Measurements from ENCODE around the gene KIF5B.
A peak's percentile ranks its signal among the peaks of the same experiment; 100 is the strongest.
"Not testable (repeated sequence)": the region's sequence is repeated elsewhere in the genome, so short reads cannot be mapped to it uniquely, and the experiment has no call there.

KIF5B gene

GRCh38 chr10:32056136-32057035, at the start of gene KIF5B:
Gene KIF5B, minus strand, starts transcription at chr10:32056425. Its CDS starts 452 bp downstream, at chr10:32055973.
- peak; percentile 64 to 76 for DNase-seq (ENCODE audit: low read depth in 2 of 2)

- DNase-seq (ENCODE audit: low read depth in 2 of 2), result no peak
These were observed 49.7 kb upstream of the KIF5B start for GRCh38 chr10:32105782-32106382.

- no peak for DNase-seq (ENCODE audit: low read depth in 2 of 2)
These were observed 48.6 kb upstream of the KIF5B start for GRCh38 chr10:32104622-32105509.

- no peak for DNase-seq (ENCODE audit: low read depth in 2 of 2)
These were observed 48.0 kb upstream of the KIF5B start for GRCh38 chr10:32104181-32104580.

GRCh38 chr10:32103721-32104120, 47.5 kb upstream of the KIF5B start:
- DNase-seq (ENCODE audit: low read depth in 2 of 2), result no peak

- DNase-seq (ENCODE audit: low read depth in 2 of 2), result not testable (repeated sequence)
These were observed 42.5 kb upstream of the KIF5B start for GRCh38 chr10:32098566-32099259.

- DNase-seq (ENCODE audit: low read depth in 2 of 2), result no peak
These were observed 39.0 kb upstream of the KIF5B start for GRCh38 chr10:32095116-32095733.

- DNase-seq (ENCODE audit: low read depth in 2 of 2), result no peak
These were observed 37.4 kb upstream of the KIF5B start for GRCh38 chr10:32093650-32094049.

- DNase-seq (ENCODE audit: low read depth in 2 of 2), result no peak
These were observed 34.8 kb upstream of the KIF5B start for GRCh38 chr10:32091046-32091445.

GRCh38 chr10:32084185-32084851, 28.1 kb upstream of the KIF5B start:
- DNase-seq (ENCODE audit: low read depth in 2 of 2), result no peak

GRCh38 chr10:32077896-32078485, 21.8 kb upstream of the KIF5B start:
- no peak for DNase-seq (ENCODE audit: low read depth in 2 of 2)

- DNase-seq (ENCODE audit: low read depth in 2 of 2), result no peak
These were observed 17.4 kb upstream of the KIF5B start for GRCh38 chr10:32073659-32074058.

- no peak for DNase-seq (ENCODE audit: low read depth in 2 of 2)
These were observed 16.9 kb upstream of the KIF5B start for GRCh38 chr10:32073128-32073527.

GRCh38 chr10:32072025-32072800, 16.0 kb upstream of the KIF5B start:
- DNase-seq (ENCODE audit: low read depth in 2 of 2), result no peak

GRCh38 chr10:32070645-32071044, 14.4 kb upstream of the KIF5B start:
- no peak for DNase-seq (ENCODE audit: low read depth in 2 of 2)

GRCh38 chr10:32068569-32068968, 12.3 kb upstream of the KIF5B start:
- no peak for DNase-seq (ENCODE audit: low read depth in 2 of 2)

GRCh38 chr10:32067931-32068330, 11.7 kb upstream of the KIF5B start:
- DNase-seq (ENCODE audit: low read depth in 2 of 2), result not testable (repeated sequence)

GRCh38 chr10:32065856-32066255, 9.6 kb upstream of the KIF5B start:
- DNase-seq (ENCODE audit: low read depth in 2 of 2), result no peak

- DNase-seq (ENCODE audit: low read depth in 2 of 2), result no peak
These were observed 5.2 kb upstream of the KIF5B start for GRCh38 chr10:32061440-32061839.

All from activated CD8-positive, alpha-beta memory T cell treated with anti-CD3 and anti-CD28 coated beads for 4 hours (primary cell).